K562 (cell line): Measurements from ENCODE around the gene AFF3. TPM values are rescaled to one million over a fixed set of nuclear protein-coding genes. Genes with fewer than 3 reads are reported as not detected.

Source experiments
- ATAC-seq: fragments of 200-7000 bp; cut with Tn5 transposase; 3 replicates; pipeline ENCODE4 v1.9.1; 2020; ENCODE audit warnings: moderate library complexity
- BruUV-seq: library from RNA; stranded (reverse); fragments of 400-500 nt; replicated peaks from 2 replicates; lab custom pipeline; 2021; lab: Mats Ljungman, UMichigan
- CTCF ChIA-PET: fragments of 300-600 bp; formaldehyde crosslinking; extraction: SDS; loops from one replicate; lab custom pipeline; 2021; ENCODE audit warnings: low intra/inter-chr PET ratio; lab: Yijun Ruan, JAX
- POLR2A ChIA-PET: fragments of 300-600, 350-650 bp; sonication (Branson Sonifier 250); formaldehyde crosslinking; extraction: SDS; loops from one replicate; lab custom pipeline; 2021; ENCODE audit warnings: antibody characterized with exemption, inconsistent platforms; lab: Yijun Ruan, JAX
- DNase-seq, 4 experiments: peaks; one replicate each; pipeline versions ENCODE4 v3.0.0 to v3.0.0-alpha.2; 2011 to 2018; ENCODE audit warnings: low spot score in 3 of 4, mixed read lengths in 3 of 4; ENCODE audit errors: extremely low read depth in 1 of 4
- FAIRE-seq: peaks from 2 replicates; lab custom pipeline; 2011; peaks lifted over from hg19 to GRCh38; lab: Jason Lieb, UNC
- H2AFZ ChIP-seq: 2 replicates; pipeline ENCODE4 v1.6.0; 2011; ENCODE audit warnings: low read depth, low read length, control low read depth, inconsistent platforms
- H3K27ac ChIP-seq: fragments of 200-600 bp; 3 replicates; pipeline ENCODE4 v1.8.0; 2011; ENCODE audit warnings: low read depth, mild to moderate bottlenecking, control low read depth, inconsistent platforms, low read length, moderate library complexity, mixed read lengths; ENCODE audit errors: extremely low read depth
- H3K27me3 ChIP-seq, 2 experiments: fragments of 300-600 bp in 1 of 2; 2 replicates in 1 of 2; 3 replicates in 1 of 2; pipeline versions ENCODE4 v1.6.0 to v1.8.0; 2011; ENCODE audit warnings: inconsistent platforms in 2 of 2, low read length in 2 of 2, mild to moderate bottlenecking in 1 of 2, mixed read lengths in 1 of 2, moderate library complexity in 1 of 2; ENCODE audit not compliant: control insufficient read depth in 2 of 2, insufficient read depth in 2 of 2
- H3K36me3 ChIP-seq: fragments of 300-600 bp; 3 replicates; pipeline ENCODE4 v1.8.0; 2011; ENCODE audit warnings: mild to moderate bottlenecking, low read length, inconsistent platforms; ENCODE audit not compliant: control insufficient read depth, insufficient read depth
- H3K4me1 ChIP-seq, 2 experiments: fragments of 200-600 bp in 1 of 2; replicated peaks in 1 of 2; 2 replicates in 1 of 2; 3 replicates in 1 of 2; pipeline versions ENCODE4 v1.5.1 to v1.8.0; 2011; ENCODE audit warnings: inconsistent platforms in 2 of 2, low read length in 2 of 2, mild to moderate bottlenecking in 1 of 2, mixed read lengths in 1 of 2, moderate library complexity in 1 of 2; ENCODE audit not compliant: control insufficient read depth in 2 of 2, insufficient read depth in 2 of 2
- H3K4me2 ChIP-seq: 2 replicates; pipeline ENCODE4 v1.6.1; 2011; ENCODE audit warnings: low read length, control low read depth, inconsistent platforms, mixed read lengths; ENCODE audit not compliant: insufficient read depth
- H3K4me3 ChIP-seq: fragments of 200-600 bp; sonication (generic), shearing (Covaris generic); 2 replicates; pipeline ENCODE4 v1.5.1; 2016; ENCODE audit warnings: control low read depth, inconsistent platforms
- H3K79me2 ChIP-seq: fragments of 200-600 bp; 3 replicates; pipeline ENCODE4 v1.8.0; 2011; ENCODE audit warnings: low read length, inconsistent platforms; ENCODE audit not compliant: control insufficient read depth, insufficient read depth
- H3K9ac ChIP-seq, 2 experiments: 2 replicates each; pipeline versions ENCODE4 v1.6.0 to v1.6.1; 2011; ENCODE audit warnings: low read depth in 2 of 2, low read length in 2 of 2, control low read depth in 1 of 2, inconsistent platforms in 1 of 2, mild to moderate bottlenecking in 1 of 2, mixed read lengths in 1 of 2; ENCODE audit not compliant: insufficient read depth in 1 of 2
- H3K9me1 ChIP-seq: one replicate; pipeline ENCODE4 v1.6.0; 2011; ENCODE audit warnings: inconsistent platforms, mild to moderate bottlenecking, low read length, moderate library complexity; ENCODE audit not compliant: control insufficient read depth, insufficient read depth
- H3K9me3 ChIP-seq: replicated peaks from 2 replicates; pipeline ENCODE4 v1.5.1; 2011; ENCODE audit warnings: low read depth, low read length, inconsistent platforms; ENCODE audit not compliant: control insufficient read depth, insufficient read depth
- H4K20me1 ChIP-seq: replicated peaks from 2 replicates; pipeline ENCODE4 v1.6.1; 2011; ENCODE audit warnings: low read length, inconsistent platforms, mixed read lengths; ENCODE audit not compliant: control insufficient read depth, insufficient read depth
- ELK3 ChIP-seq: fragments of 450-650 bp; formaldehyde crosslinking; IDR thresholded peaks from 2 replicates; pipeline ENCODE4 v1.4.0; 2020; ENCODE audit warnings: mild to moderate bottlenecking
- EZH2 ChIP-seq: IDR thresholded peaks from 2 replicates; pipeline ENCODE4 v1.6.1; 2012; ENCODE audit warnings: low read depth, mild to moderate bottlenecking, inconsistent platforms, low read length, borderline replicate concordance
- WGBS: fragments of 100-300 bp; shearing (Covaris generic); methylation state at CpG from one replicate; pipeline ENCODE4 v1.1.6; 2016; ENCODE audit warnings: low coverage, mixed read lengths; ENCODE audit not compliant: insufficient coverage; ENCODE audit errors: missing lambda C conversion rate; 5-methylcytosine and 5-hydroxymethylcytosine counted together
- in situ Hi-C: fragments of 300-500 bp; cut with MboI; formaldehyde crosslinking; loops from 4 replicates; pipeline ENCODE4 v1.15.0; 2018; ENCODE audit warnings: inconsistent platforms, mixed read lengths
- intact Hi-C: fragments of 100-400 bp; cut with micrococcal nuclease; formaldehyde crosslinking; loops from 2 replicates; pipeline ENCODE4 v1.14.2; 2022
- polyA plus RNA-seq, 8 experiments: library from polyadenylated mRNA; depleted of rRNA in 4 of 8; stranded (reverse) in 5 of 8; unstranded in 3 of 8; fragments of >200 nt; fragmentation: Nextera tagmentation in 2 of 8; fragmentation: Illumina TruSeq in 1 of 8; extraction: Ambion mirVana in 2 of 8; extraction: Trizol in 1 of 8; gene quantifications; 2 replicates each; pipeline versions ENCODE4 v1.2.1 to v1.2.3, GENCODE V29; 2011 to 2014; ENCODE audit warnings: inconsistent platforms in 1 of 8, missing spikeins in 1 of 8
- total RNA-seq, 7 experiments: library from RNA; depleted of rRNA in 6 of 7; stranded (reverse); fragments of >200 nt in 6 of 7; fragmentation: Illumina TruSeq in 2 of 7; extraction: Trizol in 2 of 7; gene quantifications; 2 replicates each; pipeline versions ENCODE4 v1.2.1 to v1.2.3, GENCODE V29; 2011 to 2021; ENCODE audit warnings: low replicate concordance in 1 of 7
- TF ChIP-seq, protein P1 (sequence below): fragments of 450-650 bp; formaldehyde crosslinking; IDR thresholded peaks from 2 replicates; pipeline ENCODE4 v1.4.0; 2022; ENCODE audit warnings: missing genetic modification characterization

AFF3 gene
- total and polyA plus RNA-seq, 9 of the 15 experiments (the other 6 are each of a cell fraction or from before 2014, with no cell fraction given), result 0.02 to 0.11 TPM; not detected in 7

DNA sequence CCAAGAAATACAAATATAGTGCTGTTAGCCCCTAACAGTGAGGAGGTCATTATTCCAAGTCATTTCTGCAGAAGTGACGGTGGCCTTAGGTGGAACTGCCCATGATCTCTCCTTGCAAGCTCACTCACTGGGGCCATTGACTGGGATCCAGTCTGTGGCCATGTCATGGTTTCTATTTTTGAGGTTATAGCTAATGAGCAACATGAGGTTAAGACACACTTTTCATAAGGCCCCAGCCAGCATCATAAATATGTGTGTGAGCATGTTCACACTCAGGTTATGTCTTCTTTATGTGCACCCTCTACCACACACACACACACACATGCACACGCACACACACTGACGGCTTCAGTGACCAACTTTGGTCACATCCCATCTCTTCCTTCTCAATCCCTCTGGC, 484 bp downstream of the AFF3 start (continued):
- TF ChIP-seq ELK3 (CRISPR knock-in tag), result no peak

- intact Hi-C loops, result no loop called here
- no peak for DNase-seq
- H3K4me2 ChIP-seq, result no peak overlapping the region
- ChIA-PET POLR2A (interaction anchor here (1.1 to 1.3 kb wide), 2 partner anchors 9 to 57 kb away, joined by 3 to 4 read pairs; no protein-coding TSS in a partner anchor), CTCF (no interaction called here)
- H2AFZ ChIP-seq, result no peak overlapping the region
- no peak for TF ChIP-seq EZH2
- TF ChIP-seq, protein P1, sequence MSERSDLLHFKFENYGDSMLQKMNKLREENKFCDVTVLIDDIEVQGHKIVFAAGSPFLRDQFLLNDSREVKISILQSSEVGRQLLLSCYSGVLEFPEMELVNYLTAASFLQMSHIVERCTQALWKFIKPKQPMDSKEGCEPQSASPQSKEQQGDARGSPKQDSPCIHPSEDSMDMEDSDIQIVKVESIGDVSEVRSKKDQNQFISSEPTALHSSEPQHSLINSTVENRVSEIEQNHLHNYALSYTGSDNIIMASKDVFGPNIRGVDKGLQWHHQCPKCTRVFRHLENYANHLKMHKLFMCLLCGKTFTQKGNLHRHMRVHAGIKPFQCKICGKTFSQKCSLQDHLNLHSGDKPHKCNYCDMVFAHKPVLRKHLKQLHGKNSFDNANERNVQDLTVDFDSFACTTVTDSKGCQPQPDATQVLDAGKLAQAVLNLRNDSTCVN (CRISPR knock-in tag), result no peak
- ATAC-seq, result no peak
- peaks cover 2 to 27% of the 10 kb centered on the region in 2 experiments; a peak in 3 of 5 replicates for H3K27me3 ChIP-seq
- no peaks in the 10 kb centered on the region for H3K4me1 ChIP-seq
- no peaks in the 10 kb centered on the region for H3K9me1 ChIP-seq
- no peaks in the 10 kb centered on the region for H3K36me3 ChIP-seq
- H3K9me3 ChIP-seq, result no peaks in the 10 kb centered on the region
- 0% methylated on average over 3 of the region's 3 CpGs for WGBS
- no peak overlapping the region for H3K4me3 ChIP-seq
- in situ Hi-C loops, result no loop called here
- no TSS peak for BruUV-seq
- 0 out of 2 replicates have a peak, but pooled peaks cover 8% of the 10 kb centered on the region for H4K20me1 ChIP-seq
- H3K79me2 ChIP-seq, result no peaks in the 10 kb centered on the region
- no peak overlapping the region for H3K9ac ChIP-seq
- no peak for FAIRE-seq
- H3K27ac ChIP-seq, result no peak overlapping the region
Measured at GRCh38 chr2:100140582-100140981, 1.8 kb downstream of the AFF3 start.
